ENCODE results near the gene CINP. TPM values are rescaled to one million over a fixed set of nuclear protein-coding genes. Genes with fewer than 3 reads are reported as not detected.

Gene CINP
- 10 to 100 TPM; 50.5 to 51.2 TPM for total RNA-seq

- Mint-ChIP-seq H3K27me3 (no peaks in the 10 kb centered on the region), H3K27ac (peak within 1 kb of the TSS; percentile 96), H3K4me3 (no peak within 1 kb of the TSS), H3K4me1 (ENCODE audit: low read depth) (peaks cover 31% of the 10 kb centered on the region), H3K36me3 (peaks cover 8% of the 10 kb centered on the region), H3K9me3 (no peaks in the 10 kb centered on the region)
- POLR2A ChIA-PET = interaction anchor here (0.6 to 2.5 kb wide), 8 partner anchors 13 to 539 kb away, joined by 3 to 16 read pairs (median 4); partner anchors contain the start of gene ZNF839
- CTCF ChIA-PET = interaction anchor here (0.7 to 2.1 kb wide), 5 partner anchors 45 to 402 kb away, joined by 3 to 8 read pairs (median 4); no protein-coding TSS in a partner anchor
- intact Hi-C loops (cut with micrococcal nuclease) = loop anchor here (1.0 to 10.0 kb wide), 7 partner anchors 43 to 460 kb away; partner anchors contain the start of genes ANKRD9, DYNC1H1, RCOR1 and WDR20
- DNase-seq = peak; percentile 99
Observed at GRCh38 chr14:102362545-102363181, at the start of gene CINP, which contains the start of gene TECPR2. TSS of gene CINP (minus strand) at chr14:102362890. CDS start at chr14:102362851, 39 bp downstream. TSS of gene TECPR2 (plus strand) at chr14:102362941. CDS start at chr14:102376722, 13,781 bp downstream.

DNA sequence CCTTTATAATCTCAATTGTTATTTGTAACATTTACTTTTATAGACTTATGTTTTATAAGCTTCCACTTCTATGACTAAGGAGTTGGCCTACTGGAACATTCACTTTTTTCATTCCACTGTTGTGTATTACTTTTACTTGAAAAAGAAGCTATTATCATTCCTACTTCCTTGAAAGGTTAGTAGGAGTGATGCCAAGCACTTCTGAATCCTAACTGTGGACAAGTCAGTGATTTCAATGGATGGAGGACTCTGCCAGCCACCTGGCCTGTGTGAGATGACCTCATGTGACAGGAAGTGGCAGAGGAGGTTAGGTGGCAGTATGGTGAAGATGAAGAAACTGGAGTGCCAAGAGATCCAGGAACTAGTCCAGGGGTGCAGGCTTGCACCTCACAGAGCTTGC is 46.0 kb upstream of the CINP start:
- Mint-ChIP-seq H3K4me1 (ENCODE audit: low read depth) (no peaks in the 10 kb centered on the region), H3K9me3 (peaks cover 2% of the 10 kb centered on the region), H3K4me3 (no peak overlapping the region), H3K36me3 (peaks cover 5% of the 10 kb centered on the region), H3K27me3 (no peaks in the 10 kb centered on the region), H3K27ac (no peak overlapping the region)
- CTCF ChIA-PET = no interaction called here
- DNase-seq = no peak
- POLR2A ChIA-PET = no interaction called here
- intact Hi-C loops (cut with micrococcal nuclease) = no loop called here

- Mint-ChIP-seq H3K9me3 (peaks cover 17% of the 10 kb centered on the region), H3K4me1 (ENCODE audit: low read depth) (no peaks in the 10 kb centered on the region), H3K36me3 (peaks cover 17% of the 10 kb centered on the region), H3K27ac (no peak overlapping the region), H3K27me3 (no peaks in the 10 kb centered on the region), H3K4me3 (no peak overlapping the region)
- no peak for DNase-seq
- ChIA-PET POLR2A (no interaction called here), CTCF (no interaction called here)
- intact Hi-C loops (cut with micrococcal nuclease) = no loop called here
Observed at GRCh38 chr14:102407258-102407657, 44.6 kb upstream of the CINP start.

DNA sequence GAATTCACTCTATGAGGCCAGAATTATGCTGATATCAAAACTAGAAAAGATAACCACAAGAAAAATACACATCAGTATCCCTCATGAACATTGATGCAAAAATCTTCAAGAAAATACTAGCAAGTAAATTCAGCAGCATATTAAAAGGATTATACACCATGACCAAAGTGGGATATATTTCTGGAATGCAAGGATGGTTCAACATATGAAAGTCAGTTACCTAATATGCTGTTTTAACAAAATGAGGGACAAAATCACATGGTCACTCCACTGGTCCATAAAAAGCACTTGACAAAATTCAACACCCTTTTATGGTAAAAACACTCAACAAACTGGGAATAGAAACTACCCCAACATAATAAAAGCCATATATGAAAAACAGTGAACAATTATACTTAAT is 40.3 kb upstream of the CINP start:
- Mint-ChIP-seq H3K4me3 (no peak overlapping the region), H3K27me3 (no peaks in the 10 kb centered on the region), H3K9me3 (peaks cover 31% of the 10 kb centered on the region), H3K4me1 (ENCODE audit: low read depth) (no peaks in the 10 kb centered on the region), H3K27ac (no peak overlapping the region), H3K36me3 (peaks cover 26% of the 10 kb centered on the region)
- no peak for DNase-seq
- intact Hi-C loops (cut with micrococcal nuclease) = no loop called here
- ChIA-PET CTCF (no interaction called here), POLR2A (no interaction called here)

DNA sequence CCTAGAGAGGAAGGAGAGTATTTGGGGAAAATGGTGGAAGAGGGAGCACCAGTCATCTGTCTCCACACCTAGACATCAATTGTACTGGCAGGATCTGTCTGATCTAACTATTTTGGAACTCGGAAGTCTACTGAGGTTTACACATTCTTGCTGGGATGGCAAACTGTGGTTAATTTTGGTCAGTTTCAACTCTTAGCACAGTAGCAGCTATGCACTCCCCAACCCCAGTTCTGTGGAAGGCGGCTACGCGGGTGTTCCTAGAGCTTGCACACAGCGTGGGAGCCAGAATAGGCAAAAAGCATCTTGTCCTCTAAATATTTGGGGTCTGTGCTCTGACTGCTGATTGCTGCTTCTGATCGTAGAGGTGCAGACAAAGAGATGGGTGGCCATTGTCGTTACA is 33.8 kb upstream of the CINP start:
- Mint-ChIP-seq H3K4me3 (no peak overlapping the region), H3K27ac (no peak overlapping the region), H3K27me3 (no peaks in the 10 kb centered on the region), H3K9me3 (peaks cover 15% of the 10 kb centered on the region), H3K4me1 (ENCODE audit: low read depth) (peaks cover 6% of the 10 kb centered on the region), H3K36me3 (peaks cover 22% of the 10 kb centered on the region)
- intact Hi-C loops (cut with micrococcal nuclease) = no loop called here
- CTCF ChIA-PET = no interaction called here
- POLR2A ChIA-PET = no interaction called here
- DNase-seq = no peak

DNA sequence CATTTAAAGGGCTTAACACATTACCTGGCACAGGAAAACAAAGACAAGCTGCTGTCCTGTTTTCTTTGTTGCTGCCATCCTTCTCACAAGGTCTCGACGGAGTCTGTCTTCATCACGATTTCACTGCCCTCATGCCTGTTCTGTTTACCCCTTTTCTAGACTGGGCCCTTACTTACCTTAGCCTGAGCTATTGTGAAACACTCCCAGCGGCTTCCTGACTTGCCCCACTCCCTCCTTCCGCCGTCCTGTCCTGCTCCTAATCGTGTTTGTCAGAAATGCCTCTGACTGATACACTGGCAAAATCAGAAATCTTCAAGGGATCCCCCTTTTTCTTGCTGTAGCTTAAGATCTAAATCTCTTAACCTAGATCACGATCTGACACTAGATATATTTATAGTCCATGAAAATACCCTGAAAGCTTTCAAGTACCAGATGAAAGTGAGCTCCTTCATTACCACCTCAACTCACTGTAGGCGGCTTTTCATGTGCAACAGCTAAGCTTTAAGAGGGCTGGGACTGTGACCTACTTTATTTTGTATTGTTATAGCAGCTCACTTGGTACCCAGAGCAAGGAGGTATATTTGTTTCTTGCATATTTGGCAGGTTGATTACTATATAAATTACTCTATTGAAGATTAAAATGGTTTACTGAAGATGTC is 32.2 kb upstream of the CINP start:
- DNase-seq = peak; percentile 14
- H3K9me3 Mint-ChIP-seq = peaks cover 15% of the 10 kb centered on the region

GRCh38 chr14:102392506-102392905 is 29.8 kb upstream of the CINP start:
- POLR2A ChIA-PET = no interaction called here

More for the DNA sequence above, 32.2 kb upstream of the CINP start:
- ChIA-PET CTCF (interaction anchor here (0.7 to 0.8 kb wide), 2 partner anchors 43 to 81 kb away, joined by 3 to 4 read pairs; no protein-coding TSS in a partner anchor), POLR2A (interaction anchor here (1.2 kb wide), 1 partner anchor 113 kb away, joined by 3 read pairs; no protein-coding TSS in a partner anchor)
- Mint-ChIP-seq H3K36me3 (peaks cover 22% of the 10 kb centered on the region), H3K27ac (no peak overlapping the region), H3K4me3 (no peak overlapping the region), H3K27me3 (no peaks in the 10 kb centered on the region), H3K4me1 (ENCODE audit: low read depth) (peaks cover 6% of the 10 kb centered on the region)
- intact Hi-C loops (cut with micrococcal nuclease) = no loop called here

DNA sequence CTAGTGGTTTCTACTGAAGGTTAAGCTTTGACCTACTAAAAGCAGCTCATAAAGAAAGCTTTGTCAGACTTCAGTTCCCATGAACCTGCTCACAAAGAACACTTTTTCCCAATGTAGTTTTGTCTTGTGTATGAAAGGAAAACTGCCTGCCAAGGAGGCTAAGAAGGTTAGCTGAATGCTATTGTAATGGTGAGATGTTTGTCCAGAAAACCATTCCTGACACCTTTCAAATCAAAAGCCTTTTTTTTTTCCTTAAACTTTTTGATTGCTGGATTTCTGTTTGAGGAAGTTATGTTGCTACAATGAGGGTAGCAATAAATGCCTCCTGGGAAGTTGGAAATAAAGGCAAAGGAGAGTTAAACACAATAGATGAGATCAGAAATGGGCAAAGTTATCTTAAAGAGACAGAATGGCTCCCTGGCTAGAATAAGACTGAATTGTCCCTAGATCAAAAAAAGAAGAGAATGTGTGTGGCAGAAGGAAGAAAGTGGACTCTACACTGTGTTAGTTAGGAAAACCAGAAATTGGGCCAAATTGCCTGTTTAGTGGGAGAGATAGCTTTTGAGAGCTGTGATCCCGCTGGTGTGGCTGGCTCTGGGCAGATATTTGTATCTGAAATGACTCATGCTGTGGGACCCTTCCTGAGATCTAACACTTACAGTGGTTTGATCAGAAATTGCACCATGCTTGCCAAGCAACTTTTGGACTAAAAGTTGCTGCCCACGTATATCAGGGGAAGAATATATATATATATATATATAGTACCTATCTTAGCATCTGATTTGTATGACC is 27.6 kb upstream of the CINP start:
- peaks cover 2% of the 10 kb centered on the region for H3K36me3 Mint-ChIP-seq
- CTCF ChIA-PET = no interaction called here

More at GRCh38 chr14:102392506-102392905, 29.8 kb upstream of the CINP start:
- H3K9me3 Mint-ChIP-seq = peaks cover 5% of the 10 kb centered on the region
- CTCF ChIA-PET = no interaction called here
- peaks cover 13% of the 10 kb centered on the region for H3K36me3 Mint-ChIP-seq
- peaks cover 6% of the 10 kb centered on the region for H3K4me1 Mint-ChIP-seq (ENCODE audit: low read depth)
- intact Hi-C loops (cut with micrococcal nuclease) = no loop called here
- no peak overlapping the region for H3K27ac Mint-ChIP-seq
- H3K4me3 Mint-ChIP-seq = no peak overlapping the region
- no peaks in the 10 kb centered on the region for H3K27me3 Mint-ChIP-seq
- DNase-seq = no peak

GRCh38 chr14:102389246-102389645 is 26.6 kb upstream of the CINP start:
- no peaks in the 10 kb centered on the region for H3K27me3 Mint-ChIP-seq
- peaks cover 2% of the 10 kb centered on the region for H3K36me3 Mint-ChIP-seq
- intact Hi-C loops (cut with micrococcal nuclease) = no loop called here
- CTCF ChIA-PET = no interaction called here
- DNase-seq = no peak
- H3K4me3 Mint-ChIP-seq = no peak overlapping the region
- H3K4me1 Mint-ChIP-seq (ENCODE audit: low read depth) = peaks cover 2% of the 10 kb centered on the region
- H3K9me3 Mint-ChIP-seq = no peaks in the 10 kb centered on the region
- POLR2A ChIA-PET = no interaction called here
- H3K27ac Mint-ChIP-seq = no peak overlapping the region

More for the DNA sequence above, 27.6 kb upstream of the CINP start:
- POLR2A ChIA-PET = no interaction called here
- intact Hi-C loops (cut with micrococcal nuclease) = no loop called here
- DNase-seq = no peak
- no peak overlapping the region for H3K4me3 Mint-ChIP-seq
- no peaks in the 10 kb centered on the region for H3K9me3 Mint-ChIP-seq
- H3K27ac Mint-ChIP-seq = no peak overlapping the region
- H3K27me3 Mint-ChIP-seq = no peaks in the 10 kb centered on the region
- H3K4me1 Mint-ChIP-seq (ENCODE audit: low read depth) = peaks cover 6% of the 10 kb centered on the region

- Mint-ChIP-seq H3K36me3 (no peaks in the 10 kb centered on the region), H3K27me3 (no peaks in the 10 kb centered on the region), H3K4me1 (ENCODE audit: low read depth) (peaks cover under 1% of the 10 kb centered on the region), H3K9me3 (no peaks in the 10 kb centered on the region), H3K4me3 (no peak overlapping the region), H3K27ac (no peak overlapping the region)
- CTCF ChIA-PET = no interaction called here
- no peak for DNase-seq
- intact Hi-C loops (cut with micrococcal nuclease) = no loop called here
- POLR2A ChIA-PET = no interaction called here
Observed at GRCh38 chr14:102387086-102387485, 24.4 kb upstream of the CINP start.

DNA sequence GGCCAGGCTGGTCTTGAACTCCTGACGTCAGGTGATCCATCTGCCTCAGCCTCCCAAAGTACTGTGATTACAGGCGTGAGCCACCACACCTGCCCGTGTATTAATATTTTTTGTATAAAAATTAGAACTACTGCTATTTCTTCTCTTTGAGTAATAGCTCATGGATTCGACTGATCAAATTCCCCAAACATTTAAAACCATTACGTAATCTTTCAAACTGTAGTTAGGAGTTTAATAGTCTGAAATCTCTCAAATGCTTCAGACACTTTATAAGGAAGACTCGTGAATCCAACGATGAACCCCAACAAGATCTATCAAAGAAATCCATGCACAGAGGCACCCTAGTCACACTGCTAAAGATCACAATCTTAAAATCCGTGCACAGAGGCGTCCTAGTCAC is 16.1 kb upstream of the CINP start:
- no peak for DNase-seq
- Mint-ChIP-seq H3K4me3 (no peak overlapping the region), H3K27ac (no peak overlapping the region), H3K36me3 (peaks cover 9% of the 10 kb centered on the region), H3K4me1 (ENCODE audit: low read depth) (peaks cover 15% of the 10 kb centered on the region), H3K9me3 (no peaks in the 10 kb centered on the region), H3K27me3 (no peaks in the 10 kb centered on the region)
- CTCF ChIA-PET = interaction anchor here (1.9 kb wide), 1 partner anchor 59 kb away, joined by 5 read pairs; no protein-coding TSS in a partner anchor
- POLR2A ChIA-PET = interaction anchor here (3.1 kb wide), 1 partner anchor 17 kb away, joined by 9 read pairs; the partner anchor contains the start of genes CINP and TECPR2
- intact Hi-C loops (cut with micrococcal nuclease) = no loop called here

GRCh38 chr14:102377696-102378095 is 15.0 kb upstream of the CINP start:
- Mint-ChIP-seq H3K9me3 (no peaks in the 10 kb centered on the region), H3K4me1 (ENCODE audit: low read depth) (peaks cover 22% of the 10 kb centered on the region), H3K36me3 (peaks cover 9% of the 10 kb centered on the region), H3K27ac (no peak overlapping the region), H3K4me3 (no peak overlapping the region), H3K27me3 (no peaks in the 10 kb centered on the region)
- ChIA-PET CTCF (interaction anchor here (1.4 to 1.9 kb wide), 2 partner anchors 8 to 60 kb away, joined by 3 to 5 read pairs; no protein-coding TSS in a partner anchor), POLR2A (interaction anchor here (0.6 to 3.1 kb wide), 2 partner anchors 16 to 364 kb away, joined by 4 to 9 read pairs; partner anchors contain the start of genes CINP and TECPR2)
- intact Hi-C loops (cut with micrococcal nuclease) = no loop called here
- DNase-seq = no peak

Measured in activated CD4-positive, alpha-beta memory T cell treated with anti-CD3 and anti-CD28 coated beads for 36 hours (primary cell).